ENCODE measurements around the gene CR1.
A peak's percentile ranks its signal among the peaks of the same experiment; 100 is the strongest.
"Not testable (repeated sequence)": the region's sequence is repeated elsewhere in the genome, so short reads cannot be mapped to it uniquely, and the experiment has no call there.

The CR1 gene

DNA sequence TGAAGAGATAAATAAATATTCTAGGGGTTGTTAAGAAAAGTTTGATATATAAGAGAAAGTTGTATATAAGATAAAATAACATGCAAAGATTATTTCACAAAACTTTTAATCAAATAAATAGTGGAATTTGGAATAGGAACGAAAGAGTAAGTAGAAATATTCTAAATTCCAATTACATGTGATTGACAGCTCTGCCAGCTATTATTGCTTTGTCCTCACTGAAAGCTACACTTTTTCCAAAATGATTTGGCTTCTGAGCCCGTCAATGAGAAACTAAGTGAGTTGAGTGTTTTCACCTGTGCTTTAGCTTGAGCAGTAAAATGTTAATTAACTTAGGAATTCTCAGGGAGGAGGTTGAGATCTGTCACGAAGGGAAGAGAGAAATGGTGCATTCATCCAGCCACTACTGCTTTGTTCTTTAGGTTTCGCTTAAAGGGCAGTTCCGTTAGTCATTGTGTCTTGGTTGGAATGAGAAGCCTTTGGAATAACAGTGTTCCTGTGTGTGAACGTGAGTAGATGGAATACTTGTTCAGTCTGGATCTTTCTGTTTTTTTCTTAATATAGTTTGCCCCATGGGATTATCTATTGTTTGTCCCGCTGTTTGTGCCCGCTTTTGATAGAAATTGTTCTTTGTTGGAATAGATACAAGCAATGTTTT is 85.7 kb downstream of the CR1 start:
- DNase-seq (ENCODE audit: low spot score), result no peak

DNA sequence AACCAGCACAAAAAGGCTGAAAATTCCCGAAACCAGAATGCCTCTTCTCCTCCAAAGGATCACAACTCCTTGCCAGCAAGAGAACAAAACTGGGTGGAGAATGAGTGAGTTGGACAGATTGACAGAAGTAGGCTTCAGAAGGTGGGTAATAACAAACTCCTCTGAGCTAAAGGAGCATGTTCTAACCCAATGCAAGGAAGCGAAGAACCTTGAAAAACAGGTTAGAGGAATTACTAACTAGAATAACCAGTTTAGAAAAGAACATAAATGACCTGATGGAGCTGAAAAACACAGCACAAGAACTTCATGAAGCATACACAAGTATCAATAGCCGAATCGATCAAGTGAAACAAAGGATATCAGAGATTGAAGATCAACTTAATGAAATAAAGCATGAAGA is 93.5 kb downstream of the CR1 start:
- not testable (repeated sequence) for DNase-seq (ENCODE audit: low spot score)

DNA sequence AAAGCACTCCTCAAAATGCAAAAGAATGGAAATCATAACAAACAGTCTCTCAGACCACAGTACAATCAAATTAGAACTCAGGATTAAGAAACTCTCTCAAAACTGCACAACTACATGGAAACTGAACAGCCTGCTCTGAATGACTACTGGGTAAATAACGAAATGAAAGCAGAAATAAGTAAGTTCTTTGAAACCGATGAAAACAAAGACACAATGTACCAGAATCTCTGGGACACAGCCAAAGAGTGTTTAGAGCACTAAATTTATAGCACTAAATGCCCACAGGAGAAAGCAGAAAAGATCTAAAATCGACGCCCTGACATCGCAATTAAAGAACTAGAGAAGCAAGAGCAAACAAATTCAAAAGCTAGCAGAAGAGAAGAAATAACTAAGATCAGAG is 95.2 kb downstream of the CR1 start:
- not testable (repeated sequence) for DNase-seq (ENCODE audit: low spot score)

DNA sequence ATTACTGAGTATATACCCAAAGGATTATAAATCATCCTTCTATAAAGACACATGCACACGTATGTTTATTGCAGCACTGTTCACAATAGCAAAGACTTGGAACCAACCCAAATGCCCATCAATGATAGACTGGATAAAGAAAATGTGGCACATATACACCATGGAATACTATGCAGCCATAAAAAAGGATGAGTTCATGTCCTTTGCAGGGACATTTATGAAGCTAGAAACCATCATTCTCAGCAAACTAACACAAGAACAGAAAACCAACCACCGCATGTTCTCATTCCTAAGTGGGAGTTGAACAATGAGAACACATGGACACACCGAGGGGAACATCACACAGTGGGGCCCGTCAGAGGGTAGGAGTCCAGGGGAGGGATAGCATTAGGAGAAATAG is 98.1 kb downstream of the CR1 start:
- DNase-seq (ENCODE audit: low spot score), result not testable (repeated sequence)

DNA sequence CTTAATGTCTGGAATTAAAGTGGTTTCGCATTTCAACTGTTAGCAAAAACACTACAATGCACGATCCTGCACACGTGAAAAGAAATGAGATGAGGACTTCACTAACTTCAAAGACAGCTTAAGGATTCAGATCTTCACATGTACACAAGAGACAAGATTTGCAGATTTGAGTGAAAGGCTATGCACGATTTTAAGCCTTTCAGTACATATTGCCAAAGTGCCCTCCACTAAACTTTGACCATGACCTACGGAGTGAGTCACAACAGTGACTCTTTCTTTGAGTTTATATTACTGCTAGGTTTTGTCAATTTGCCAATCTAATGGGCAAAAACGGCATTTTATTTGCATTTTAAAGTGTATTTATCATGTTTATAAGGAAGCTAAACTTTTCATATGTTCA is 107.8 kb downstream of the CR1 start:
- DNase-seq (ENCODE audit: low spot score), result no peak

DNA sequence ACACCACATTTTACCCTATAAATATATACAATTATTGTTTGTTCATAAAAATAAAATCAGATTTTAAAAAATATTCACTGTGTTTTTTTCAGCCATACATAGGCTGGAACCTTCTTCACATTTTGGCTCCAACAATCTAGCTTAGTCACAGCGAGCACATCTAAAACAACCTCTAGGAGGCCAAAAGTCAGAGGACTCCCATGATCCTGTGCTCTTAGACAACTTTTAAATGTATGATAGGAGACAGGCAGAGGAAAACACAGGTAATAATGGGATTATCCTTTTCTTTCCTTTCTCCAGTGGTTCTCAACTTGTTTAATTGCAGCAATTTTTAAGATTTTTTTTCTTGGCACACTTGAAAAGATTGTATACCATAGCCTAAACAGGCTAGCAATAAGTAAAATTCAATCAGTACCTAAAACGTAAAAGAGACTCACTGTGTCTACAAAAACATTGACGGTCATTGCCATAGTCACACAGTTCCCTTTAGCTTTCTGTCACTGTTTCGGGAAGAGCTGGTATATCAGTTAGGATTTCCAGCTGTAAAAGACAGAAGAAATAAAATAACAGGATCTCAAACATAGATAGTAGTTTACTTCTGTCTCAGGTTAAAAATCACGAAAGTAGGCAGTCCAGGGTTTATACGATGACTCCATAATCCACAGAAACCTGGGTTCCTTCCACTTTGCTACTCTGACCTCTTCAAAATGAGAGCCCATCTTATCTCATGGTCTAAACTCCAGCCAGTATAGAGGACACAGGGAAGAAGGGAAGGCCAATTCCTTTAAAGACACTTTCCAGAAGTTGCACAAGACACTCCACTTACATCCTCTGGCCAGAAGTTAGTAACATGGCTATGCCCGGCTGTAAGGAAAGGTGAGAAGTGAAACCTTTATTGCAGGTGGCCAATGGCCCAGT is 109.7 kb downstream of the CR1 start:
- DNase-seq (ENCODE audit: low spot score), result no peak

DNA sequence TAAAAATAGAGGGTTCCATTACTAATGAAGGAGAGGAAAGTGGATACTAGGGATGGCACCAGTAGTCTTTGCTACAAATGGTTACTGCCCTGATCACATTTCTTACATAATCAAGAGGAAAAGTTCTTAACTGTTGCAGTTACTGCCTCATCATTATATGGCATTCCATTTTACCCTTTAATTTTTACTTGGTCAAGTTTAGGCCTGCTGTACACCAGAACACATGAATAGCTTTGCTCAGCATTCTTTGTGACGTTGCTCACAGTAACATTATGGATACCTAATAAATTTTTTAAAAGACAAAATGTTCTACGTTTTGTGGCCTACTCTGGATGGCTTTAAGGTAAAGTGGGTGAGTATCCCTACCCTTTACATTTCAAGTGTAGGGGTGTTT is 110.4 kb downstream of the CR1 start:
- DNase-seq (ENCODE audit: low spot score), result no peak

DNA sequence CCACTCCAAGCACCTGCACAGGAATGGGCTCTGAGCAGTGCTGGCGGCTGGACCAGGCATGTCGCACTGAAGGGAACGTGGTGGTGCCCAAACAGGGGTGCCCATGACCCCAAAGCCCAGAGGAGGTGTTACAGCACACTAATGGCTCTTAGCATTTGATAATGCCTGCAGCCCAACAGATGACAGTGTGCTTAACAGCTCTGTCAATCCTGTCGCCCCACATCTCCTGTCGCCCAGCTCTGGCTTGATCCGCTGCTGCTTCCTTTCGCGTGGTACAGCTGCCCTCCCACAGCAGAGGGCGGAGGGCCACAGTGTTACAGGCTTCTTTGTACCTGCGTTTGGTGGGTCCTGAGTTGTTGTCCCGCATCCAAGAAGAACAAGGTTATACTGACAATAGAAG is 116.8 kb downstream of the CR1 start:
- DNase-seq (ENCODE audit: low spot score), result no peak

DNA sequence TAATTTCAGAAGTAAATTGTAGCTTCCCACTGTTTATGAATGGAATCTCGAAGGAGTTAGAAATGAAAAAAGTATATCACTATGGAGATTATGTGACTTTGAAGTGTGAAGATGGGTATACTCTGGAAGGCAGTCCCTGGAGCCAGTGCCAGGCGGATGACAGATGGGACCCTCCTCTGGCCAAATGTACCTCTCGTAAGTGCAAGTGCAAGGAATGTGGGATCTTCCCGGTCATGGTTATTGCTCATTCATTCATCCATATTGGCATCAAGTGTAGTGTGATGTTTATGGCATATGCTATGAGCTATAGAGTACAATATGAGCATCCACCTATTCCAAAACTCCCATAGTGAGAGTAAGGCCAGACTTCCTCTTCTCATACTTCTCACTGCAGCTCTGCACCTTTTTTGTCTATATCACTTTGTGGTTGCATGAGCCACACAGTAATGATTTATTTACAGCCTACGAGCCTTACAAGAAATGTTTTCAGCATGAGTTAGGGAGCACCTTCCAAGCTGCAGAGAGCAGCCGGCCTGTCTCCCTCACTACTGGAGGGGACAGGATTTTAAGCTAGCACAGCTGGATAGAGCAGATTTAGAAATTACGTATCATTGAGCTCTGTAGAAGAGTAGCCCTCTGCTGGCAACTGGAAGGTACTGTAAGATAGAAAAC is 124.0 kb downstream of the CR1 start:
- DNase-seq (ENCODE audit: low spot score), result peak; percentile 77

DNA sequence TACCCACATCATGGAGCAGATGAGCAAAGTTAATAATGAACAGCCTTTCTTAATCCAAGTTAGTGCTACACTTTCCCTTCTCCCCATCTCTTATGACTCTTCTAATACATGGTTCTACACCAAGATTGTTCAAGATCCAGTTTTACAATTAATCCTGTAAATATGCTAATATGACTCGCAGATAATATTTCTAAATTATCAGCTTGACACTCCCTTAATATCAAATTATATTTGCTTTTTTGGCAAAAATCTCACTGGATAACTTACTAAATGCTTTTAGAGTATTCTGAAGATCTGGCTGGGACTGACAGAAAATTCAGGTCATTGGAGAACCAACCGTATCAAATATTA is 124.6 kb downstream of the CR1 start:
- DNase-seq (ENCODE audit: low spot score), result no peak

DNA sequence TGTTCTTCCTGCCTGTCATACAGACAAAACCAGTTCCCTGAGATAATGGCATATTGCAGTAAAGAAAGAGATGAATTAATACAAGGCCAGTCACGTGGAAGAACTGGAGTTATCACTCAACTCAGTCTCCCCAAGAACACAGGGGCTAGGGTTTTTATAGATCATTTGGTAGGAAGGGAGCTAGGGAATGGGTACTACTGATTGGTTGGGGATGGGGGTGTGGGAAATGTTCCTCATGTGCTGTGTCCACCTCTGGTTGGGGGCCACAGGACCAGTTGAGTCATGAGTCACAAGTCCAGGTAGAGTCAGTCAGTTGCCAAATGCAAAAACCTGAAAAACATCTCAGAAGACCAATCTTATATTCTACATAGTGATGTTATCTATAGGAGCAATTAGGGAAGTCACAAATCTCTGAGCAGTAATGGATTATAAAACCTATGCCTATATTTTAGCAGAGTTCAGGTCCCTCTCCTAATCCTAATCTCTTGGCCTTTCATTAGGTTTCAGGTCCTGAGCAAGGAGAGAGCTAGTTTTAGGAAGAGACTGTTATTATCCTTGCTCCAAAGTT is 129.6 kb downstream of the CR1 start:
- DNase-seq (ENCODE audit: low spot score), result not testable (repeated sequence)

DNA sequence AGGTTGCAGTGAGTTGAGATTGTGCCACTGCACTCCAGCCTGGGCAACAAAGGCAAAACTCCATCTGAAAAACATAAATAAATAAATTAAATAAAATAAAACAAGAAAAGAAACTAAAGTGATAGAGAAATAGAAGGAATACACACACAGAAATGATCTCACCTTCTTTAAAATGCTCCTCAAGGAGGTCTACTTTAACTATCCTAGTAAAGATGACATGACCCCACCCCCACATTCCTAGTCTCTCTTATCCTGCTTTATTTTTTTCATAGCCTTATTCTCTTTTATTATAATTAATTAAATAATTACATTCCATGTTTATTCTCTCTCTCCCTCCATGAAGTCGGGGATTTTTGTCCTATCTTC is 131.0 kb downstream of the CR1 start:
- peak; percentile 15 for DNase-seq (ENCODE audit: low spot score)

DNA sequence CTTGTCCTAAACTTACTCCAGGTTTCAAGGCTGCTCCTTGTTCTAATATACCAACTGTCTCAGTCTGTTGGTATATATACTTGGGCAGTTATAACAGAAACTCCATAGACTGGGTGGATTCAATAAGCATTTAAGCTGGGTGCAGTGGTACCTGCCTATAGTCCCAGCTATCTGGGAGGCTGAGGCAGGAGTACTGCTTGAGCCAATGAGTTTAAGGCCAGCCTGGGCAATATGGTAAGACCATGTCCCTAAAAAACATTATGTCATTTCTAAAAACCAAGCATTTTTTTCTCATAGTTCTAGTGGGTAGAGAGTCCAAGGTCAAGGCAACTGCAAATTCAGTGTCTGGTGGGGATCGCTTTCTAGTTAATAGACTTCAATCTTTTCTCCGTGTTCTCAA is 131.5 kb downstream of the CR1 start:
- no peak for DNase-seq (ENCODE audit: low spot score)

DNA sequence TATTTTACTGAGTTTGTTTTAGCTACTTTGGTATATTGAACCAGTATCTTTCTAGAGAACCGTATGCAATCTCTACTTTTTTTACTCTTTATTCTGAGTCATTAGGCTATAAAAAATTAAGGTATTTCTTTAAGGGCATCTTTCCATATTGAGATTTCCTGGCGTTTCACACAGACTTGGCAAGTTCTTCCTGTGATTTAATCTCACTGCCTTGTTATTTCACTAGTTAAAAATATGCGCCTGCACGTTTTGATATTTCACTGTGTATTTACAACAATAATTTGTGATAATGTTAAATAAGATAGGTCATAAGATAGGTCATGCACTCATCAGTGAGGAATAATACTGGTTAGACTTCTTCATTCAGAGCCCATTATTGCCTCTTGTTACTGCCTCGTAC is 132.8 kb downstream of the CR1 start:
- DNase-seq (ENCODE audit: low spot score), result no peak

DNA sequence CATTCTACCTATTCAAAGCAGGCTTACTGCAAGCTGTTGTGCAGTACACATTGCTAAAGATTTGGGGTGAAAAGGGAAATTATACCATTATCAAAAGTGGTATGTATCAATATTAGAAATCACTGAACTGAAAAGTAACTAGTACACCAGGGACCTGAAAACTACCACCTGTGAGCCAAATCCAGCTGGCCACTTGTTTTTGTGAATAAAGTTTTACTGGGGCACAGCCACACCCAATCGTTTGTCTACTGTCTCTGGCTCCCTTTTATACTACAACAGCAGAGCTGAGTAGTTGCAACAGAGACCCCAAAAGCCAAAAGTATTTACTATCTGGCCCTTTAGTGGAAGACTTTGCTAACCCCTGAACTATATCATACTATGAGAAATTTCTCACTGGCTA is 135.2 kb downstream of the CR1 start:
- no peak for DNase-seq (ENCODE audit: low spot score)

DNA sequence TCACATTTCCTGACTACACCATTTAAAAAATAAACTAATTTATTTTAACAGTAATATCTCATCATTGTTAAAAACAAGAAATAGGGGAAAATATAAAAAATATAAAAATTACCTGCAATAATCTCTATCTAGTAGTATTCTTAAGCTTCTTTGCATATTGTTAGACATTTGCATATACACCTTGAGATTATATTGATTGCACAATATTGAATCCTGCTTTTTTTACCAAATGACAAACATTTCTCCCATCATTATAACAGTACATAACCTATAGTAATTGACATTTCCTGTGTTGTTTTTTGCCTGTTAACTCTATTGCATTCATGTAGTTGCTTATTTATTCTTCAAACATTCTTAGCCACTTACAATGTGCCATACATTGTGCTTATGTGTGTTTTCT is 137.3 kb downstream of the CR1 start:
- DNase-seq (ENCODE audit: low spot score), result no peak

DNA sequence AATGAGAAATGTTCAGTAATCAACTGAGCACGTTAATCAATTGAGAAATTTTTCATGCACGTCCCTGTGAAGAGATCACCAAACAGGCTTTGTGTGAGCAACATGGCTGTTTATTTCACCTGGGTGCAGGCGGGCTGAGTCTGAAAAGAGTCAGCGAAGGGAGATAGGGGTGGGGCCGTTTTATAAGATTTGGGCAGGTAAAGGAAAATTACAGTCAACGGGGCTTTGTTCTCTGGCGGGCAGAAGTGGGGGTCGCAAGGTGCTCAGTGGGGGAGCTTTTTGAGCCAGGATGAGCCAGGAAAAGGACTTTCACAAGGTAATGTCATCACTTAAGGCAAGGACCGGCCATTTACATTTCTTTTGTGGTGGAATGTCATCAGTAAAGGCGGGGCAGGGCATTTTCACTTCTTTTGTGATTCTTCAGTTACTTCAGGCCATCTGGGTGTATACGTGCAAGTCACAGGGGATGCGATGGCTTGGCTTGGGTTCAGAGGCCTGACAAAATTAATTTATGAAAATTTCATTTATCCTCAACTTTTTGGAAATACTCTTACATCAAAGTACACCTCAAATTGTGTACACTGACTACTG is 137.8 kb downstream of the CR1 start:
- DNase-seq (ENCODE audit: low spot score), result not testable (repeated sequence)

DNA sequence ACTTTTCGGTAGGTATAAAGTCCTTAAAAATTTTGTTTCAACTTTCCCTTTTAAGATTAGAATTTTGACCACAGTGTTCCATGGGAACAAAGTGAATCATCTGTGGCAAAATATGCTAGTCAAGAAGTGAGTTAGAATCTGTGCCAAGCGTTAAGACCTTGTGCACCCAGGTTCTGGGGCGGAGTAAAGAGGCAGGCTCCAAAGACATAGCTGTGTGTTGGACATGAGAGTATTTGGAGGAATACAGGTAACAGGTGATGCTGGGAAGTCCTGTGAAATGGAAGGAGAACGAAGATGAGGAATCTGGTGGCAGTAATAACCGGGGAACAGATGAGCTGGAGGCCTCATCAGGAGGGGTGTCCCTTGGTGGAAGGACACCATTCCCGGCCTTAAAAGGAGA is 138.3 kb downstream of the CR1 start:
- not testable (repeated sequence) for DNase-seq (ENCODE audit: low spot score)

DNA sequence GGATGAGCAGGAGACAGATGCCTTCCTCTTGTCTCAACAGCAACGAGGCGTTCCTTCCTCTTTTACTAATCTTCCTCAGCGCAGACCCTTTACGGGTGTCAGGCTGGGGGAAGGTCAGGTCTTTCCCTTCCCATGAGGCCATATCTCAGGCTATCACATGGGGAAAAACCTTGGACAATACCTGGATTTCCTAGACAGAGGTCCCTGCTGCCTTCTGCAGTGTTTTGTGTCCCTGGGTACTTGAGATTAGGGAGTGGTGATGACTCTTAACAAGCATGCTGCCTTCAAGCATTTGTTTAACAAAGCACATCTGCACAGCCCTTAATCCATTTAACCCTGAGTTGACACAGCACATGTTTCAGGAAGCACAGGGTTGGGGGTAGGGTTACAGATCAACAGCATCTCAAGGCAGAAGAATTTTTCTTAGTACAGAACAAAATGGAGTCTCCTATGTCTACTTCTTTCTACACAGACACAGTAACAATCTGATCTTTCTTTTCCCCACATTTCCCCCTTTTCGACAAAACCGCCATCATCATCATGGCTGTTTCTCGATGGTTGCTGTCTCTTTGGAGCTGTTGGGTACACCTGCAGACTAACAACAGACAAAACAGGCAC is 139.7 kb downstream of the CR1 start:
- not testable (repeated sequence) for DNase-seq (ENCODE audit: low spot score)

DNA sequence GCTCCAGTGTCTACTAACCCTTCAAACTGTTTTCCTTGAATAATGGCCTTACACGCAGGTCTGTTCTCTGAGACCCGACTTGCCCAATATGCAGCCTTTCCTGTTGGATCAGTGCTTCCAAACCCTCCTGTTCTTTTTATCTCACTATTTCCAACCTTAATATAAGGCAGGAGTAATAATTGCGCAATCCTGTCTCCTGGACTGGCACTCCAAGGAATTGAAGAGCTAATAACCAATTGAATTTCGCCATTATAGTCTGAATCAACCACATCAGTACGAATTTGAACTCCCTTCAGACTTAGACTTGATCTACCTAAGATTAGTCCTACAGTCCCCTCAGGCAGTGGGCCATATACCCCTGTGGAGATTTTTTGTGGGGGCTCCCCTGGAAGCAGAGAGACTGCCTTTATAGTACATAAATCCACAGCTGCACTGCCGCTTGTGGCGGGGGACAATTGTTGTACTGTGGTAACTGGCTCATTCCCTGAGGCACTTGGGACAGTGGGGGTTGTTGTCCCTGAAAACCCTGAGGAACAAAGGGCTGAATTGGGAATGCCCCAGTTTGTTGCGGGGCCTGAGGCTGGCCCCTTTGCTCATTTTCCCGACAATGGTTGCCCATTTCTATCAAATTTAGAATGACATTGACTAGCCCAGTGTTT is 142.7 kb downstream of the CR1 start:
- not testable (repeated sequence) for DNase-seq (ENCODE audit: low spot score)

DNA sequence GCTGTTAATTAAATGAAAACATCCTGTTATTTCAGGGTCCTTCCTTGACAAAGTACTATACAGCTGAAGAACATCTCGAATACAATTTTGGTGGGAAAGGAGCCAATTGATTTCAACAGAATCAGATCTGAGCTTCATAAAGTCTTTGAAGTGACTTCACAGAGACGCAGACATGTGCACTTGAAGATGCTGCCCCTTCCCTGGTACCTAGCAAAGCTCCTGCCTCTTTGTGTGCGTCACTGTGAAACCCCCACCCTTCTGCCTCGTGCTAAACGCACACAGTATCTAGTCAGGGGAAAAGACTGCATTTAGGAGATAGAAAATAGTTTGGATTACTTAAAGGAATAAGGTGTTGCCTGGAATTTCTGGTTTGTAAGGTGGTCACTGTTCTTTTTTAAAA is 143.4 kb downstream of the CR1 start:
- DNase-seq (ENCODE audit: low spot score), result not testable (repeated sequence)
